HepG2 (cell line): ENCODE results near the gene CDH12. TPM values are rescaled to one million over a fixed set of nuclear protein-coding genes. Genes with fewer than 3 reads are reported as not detected.

Source experiments
- ATAC-seq: fragments of 200-7000 bp; cut with Tn5 transposase; 3 replicates; pipeline ENCODE4 v1.9.1; 2020; ENCODE audit warnings: mild to moderate bottlenecking, moderate library complexity
- BruUV-seq: library from RNA; stranded (reverse); fragments of 400-500 nt; replicated peaks from 2 replicates; lab custom pipeline; 2021; lab: Mats Ljungman, UMichigan
- CTCF ChIA-PET: fragments of 300-600 bp; formaldehyde crosslinking; extraction: SDS; loops from one replicate; lab custom pipeline; 2021; ENCODE audit warnings: low total read pairs, inconsistent platforms, low intra/inter-chr PET ratio; lab: Yijun Ruan, JAX
- POLR2A ChIA-PET: fragments of 350-600 bp; sonication (Branson Sonifier 250); formaldehyde crosslinking; loops from one replicate; lab custom pipeline; 2020; ENCODE audit warnings: antibody characterized with exemption, inconsistent platforms; lab: Yijun Ruan, JAX
- DNase-seq: peaks from one replicate; pipeline ENCODE4 v3.0.0-alpha.2; 2015; ENCODE audit warnings: low spot score
- FAIRE-seq: peaks from 3 replicates; lab custom pipeline; 2011; peaks lifted over from hg19 to GRCh38; lab: Jason Lieb, UNC
- H2AFZ ChIP-seq: one replicate; pipeline ENCODE4 v1.6.1; 2011; ENCODE audit warnings: low read length, inconsistent platforms
- H3K27ac ChIP-seq: fragments of 300-600 bp; 3 replicates; pipeline ENCODE4 v1.8.0; 2011; ENCODE audit warnings: mixed run types, mild to moderate bottlenecking, mixed read lengths, low read length, inconsistent platforms; ENCODE audit not compliant: insufficient read depth; ENCODE audit errors: extremely low read length
- H3K27me3 ChIP-seq, 2 experiments: fragments of 200-600 bp in 1 of 2; 2 replicates in 1 of 2; 3 replicates in 1 of 2; pipeline versions ENCODE4 v1.6.0 to v1.8.0; 2011; ENCODE audit warnings: low read length in 2 of 2, mild to moderate bottlenecking in 2 of 2, moderate library complexity in 2 of 2, inconsistent platforms in 1 of 2; ENCODE audit not compliant: insufficient read depth in 2 of 2, control insufficient read depth in 1 of 2
- H3K36me3 ChIP-seq, 2 experiments: fragments of 200-600 bp in 1 of 2; replicated peaks in 1 of 2; 2 replicates in 1 of 2; 3 replicates in 1 of 2; pipeline versions ENCODE4 v1.5.1 to v1.8.0; 2011; ENCODE audit warnings: low read length in 2 of 2, inconsistent platforms in 1 of 2; ENCODE audit not compliant: insufficient read depth in 2 of 2, control insufficient read depth in 1 of 2
- H3K4me1 ChIP-seq: 2 replicates; pipeline ENCODE4 v1.5.1; 2012; ENCODE audit warnings: low read length, inconsistent platforms; ENCODE audit not compliant: insufficient read depth
- H3K4me2 ChIP-seq: 2 replicates; pipeline ENCODE4 v1.6.0; 2011; ENCODE audit warnings: low read depth, low read length, inconsistent platforms
- H3K4me3 ChIP-seq, 3 experiments: fragments of 200-600 bp in 1 of 3; sonication (generic), shearing (Covaris generic) in 1 of 3; replicated peaks in 1 of 3; 2 replicates each; pipeline ENCODE4 v1.5.1; 2011 to 2016; ENCODE audit warnings: low read length in 3 of 3, inconsistent platforms in 2 of 3, low read depth in 2 of 3, mild to moderate bottlenecking in 2 of 3, control low read depth in 1 of 3, mixed read lengths in 1 of 3; ENCODE audit not compliant: insufficient read depth in 1 of 3
- H3K79me2 ChIP-seq: one replicate; pipeline ENCODE4 v1.6.1; 2011; ENCODE audit warnings: low read length, inconsistent platforms; ENCODE audit not compliant: insufficient read depth
- H3K9ac ChIP-seq: 2 replicates; pipeline ENCODE4 v1.6.0; 2011; ENCODE audit warnings: mild to moderate bottlenecking, low read depth, low read length, inconsistent platforms; ENCODE audit not compliant: insufficient read depth
- H3K9me3 ChIP-seq: 2 replicates; pipeline ENCODE4 v1.5.1; 2012; ENCODE audit warnings: mild to moderate bottlenecking, low read length
- H4K20me1 ChIP-seq: 2 replicates; pipeline ENCODE4 v1.6.0; 2011; ENCODE audit warnings: inconsistent platforms, mild to moderate bottlenecking, low read length, moderate library complexity; ENCODE audit not compliant: insufficient read depth
- CHD2 ChIP-seq: IDR thresholded peaks from 2 replicates; pipeline ENCODE4 v1.6.1; 2011; ENCODE audit warnings: low read depth, low read length, improper control_type of control experiment
- FOXA1 ChIP-seq, 2 experiments: fragments of 450-650 bp in 1 of 2; sonication (generic) in 1 of 2; formaldehyde crosslinking in 1 of 2; IDR thresholded peaks; 2 replicates each; pipeline versions ENCODE4 v1.4.0 to v1.6.1; 2016 to 2020; ENCODE audit warnings: missing genetic modification reagents in 1 of 2
- FOXO1 ChIP-seq: sonication (generic); formaldehyde crosslinking; IDR thresholded peaks from 2 replicates; pipeline ENCODE4 v1.4.0; 2020; ENCODE audit warnings: missing genetic modification reagents
- GATA4 ChIP-seq: sonication (generic); IDR thresholded peaks from 2 replicates; pipeline ENCODE4 v1.6.1; 2016; ENCODE audit warnings: antibody characterized with exemption, low read depth, borderline replicate concordance
- IRF9 ChIP-seq: sonication (generic); formaldehyde crosslinking; IDR thresholded peaks from 2 replicates; pipeline ENCODE4 v1.8.0; 2022; ENCODE audit warnings: missing genetic modification reagents, mild to moderate bottlenecking, borderline replicate concordance
- KLF13 ChIP-seq: sonication (generic); formaldehyde crosslinking; IDR thresholded peaks from 2 replicates; pipeline ENCODE4 v1.4.0; 2020; ENCODE audit warnings: mild to moderate bottlenecking, missing genetic modification reagents
- MED8 ChIP-seq: sonication (generic); formaldehyde crosslinking; IDR thresholded peaks from 2 replicates; pipeline ENCODE4 v1.8.1; 2023; ENCODE audit warnings: mild to moderate bottlenecking, missing genetic modification reagents; ENCODE audit not compliant: insufficient replicate concordance
- MIER3 ChIP-seq: IDR thresholded peaks from 2 replicates; pipeline ENCODE4 v1.6.1; 2016; ENCODE audit warnings: missing compliant biosample characterization, borderline replicate concordance
- NFYB ChIP-seq: sonication (generic); formaldehyde crosslinking; IDR thresholded peaks from 2 replicates; pipeline ENCODE4 v1.4.0; 2020; ENCODE audit warnings: missing genetic modification reagents
- PAWR ChIP-seq: sonication (generic); formaldehyde crosslinking; IDR thresholded peaks from 2 replicates; pipeline ENCODE4 v1.4.0; 2020; ENCODE audit warnings: missing genetic modification reagents, mild to moderate bottlenecking, borderline replicate concordance
- RARG ChIP-seq: sonication (generic); formaldehyde crosslinking; IDR thresholded peaks from 2 replicates; pipeline ENCODE4 v1.4.0; 2020; ENCODE audit warnings: low read depth, mild to moderate bottlenecking, missing genetic modification reagents
- SP5 ChIP-seq: IDR thresholded peaks from 2 replicates; pipeline ENCODE4 v1.6.1; 2016; ENCODE audit warnings: low read depth, borderline replicate concordance
- TOPORS ChIP-seq: sonication (generic); formaldehyde crosslinking; IDR thresholded peaks from 2 replicates; pipeline ENCODE4 v1.8.0; 2023; ENCODE audit warnings: mild to moderate bottlenecking, missing genetic modification reagents
- ZBTB8A ChIP-seq: sonication (generic); formaldehyde crosslinking; IDR thresholded peaks from 2 replicates; pipeline ENCODE4 v1.4.0; 2020; ENCODE audit warnings: mild to moderate bottlenecking, low read depth, missing genetic modification reagents, borderline replicate concordance
- ZNF367 ChIP-seq: sonication (generic); formaldehyde crosslinking; IDR thresholded peaks from 2 replicates; pipeline ENCODE4 v1.4.0; 2020; ENCODE audit warnings: missing genetic modification reagents, borderline replicate concordance
- ZNF720 ChIP-seq: sonication (generic); formaldehyde crosslinking; IDR thresholded peaks from 2 replicates; pipeline ENCODE4 v1.4.0; 2020; ENCODE audit warnings: missing genetic modification reagents
- WGBS: methylation state at CpG from one replicate; pipeline ENCODE4 v1.1.6; 2017; ENCODE audit warnings: low lambda C conversion rate; 5-methylcytosine and 5-hydroxymethylcytosine counted together
- in situ Hi-C: cut with HindIII; loops from 2 replicates; pipeline ENCODE4 v1.10.0; 2017; ENCODE audit warnings: low pct_unique_long_range_greater_than_20kb; ENCODE audit not compliant: extremely low pct_ligation_motif_present
- intact Hi-C: fragments of 100-400 bp; cut with micrococcal nuclease; formaldehyde crosslinking; loops from one replicate; pipeline ENCODE4 v1.10.0; 2022; ENCODE audit not compliant: unreplicated experiment
- polyA plus RNA-seq, 8 experiments: library from polyadenylated mRNA; depleted of rRNA in 3 of 8; stranded (reverse) in 7 of 8; unstranded in 1 of 8; fragments of >200 nt; fragmentation: Illumina TruSeq in 4 of 8; extraction: Trizol in 4 of 8; gene quantifications; 2 replicates each; pipeline versions ENCODE4 v1.2.1 to v1.2.3, GENCODE V29; 2011 to 2016; ENCODE audit warnings: low read depth in 4 of 8, missing spikeins in 1 of 8, mixed read lengths in 1 of 8; ENCODE audit not compliant: insufficient read depth in 1 of 8
- total RNA-seq, 5 experiments: library from RNA; depleted of rRNA; stranded (reverse); fragments of >200 nt; fragmentation: Illumina TruSeq; extraction: Trizol; gene quantifications; 2 replicates each; pipeline ENCODE4 v1.2.3, GENCODE V29; 2016; ENCODE audit warnings: low read depth in 1 of 5

The CDH12 gene
- total and polyA plus RNA-seq, 2 of the 13 experiments (the other 11 are each of a cell fraction or from before 2014, with no cell fraction given), result not detected

DNA sequence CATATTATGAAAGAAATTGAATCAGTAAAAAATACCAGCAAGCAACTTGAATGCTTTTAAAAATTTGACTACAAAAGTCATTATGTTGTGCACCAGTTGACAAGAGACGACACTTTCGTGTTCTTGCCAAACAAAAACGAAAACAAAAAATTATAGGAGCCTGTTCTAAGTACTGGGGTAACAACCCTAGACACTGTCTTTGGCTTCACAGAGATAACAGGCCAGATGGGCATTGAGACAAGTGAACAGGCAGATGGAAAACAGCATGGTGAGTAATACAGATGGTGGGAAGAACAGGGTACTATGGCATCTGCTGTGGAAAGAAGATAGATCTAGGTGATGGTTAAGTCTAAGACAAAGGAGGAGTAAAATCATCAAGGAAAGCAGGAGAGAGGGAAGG is 99.0 kb downstream of the CDH12 start:
- in situ Hi-C loops, result no loop called here

GRCh38 chr5:22751536-22751935 is 101.6 kb downstream of the CDH12 start:
- H3K4me1 ChIP-seq, result no peaks in the 10 kb centered on the region
- TF ChIP-seq NFYB (no peak), FOXA1 (IDR thresholded peaks at IDR 0.05) (no peak), FOXA1 (CRISPR knock-in tag; IDR thresholded peaks at IDR 0.05) (no peak), ZNF367 (CRISPR knock-in tag) (no peak), CHD2 (no peak), SP5 (CRISPR knock-in tag) (no peak), KLF13 (CRISPR knock-in tag) (no peak), TOPORS (no peak), MIER3 (CRISPR knock-in tag) (no peak), IRF9 (CRISPR knock-in tag) (no peak), PAWR (CRISPR knock-in tag) (no peak), GATA4 (no peak), MED8 (CRISPR knock-in tag) (no peak)
- H3K4me3 ChIP-seq, result no peak overlapping the region
- no peaks in the 10 kb centered on the region for H3K79me2 ChIP-seq
- H3K27me3 ChIP-seq, result no peaks in the 10 kb centered on the region
- H3K4me2 ChIP-seq, result no peak overlapping the region
- H3K9ac ChIP-seq, result no peak overlapping the region
- no peaks in the 10 kb centered on the region for H4K20me1 ChIP-seq
- no peak for ATAC-seq
- no peaks in the 10 kb centered on the region for H3K36me3 ChIP-seq
- H3K9me3 ChIP-seq, result no peaks in the 10 kb centered on the region
- intact Hi-C loops (no loop called here), in situ Hi-C loops (no loop called here)
- BruUV-seq, result no TSS peak
- no peak overlapping the region for H2AFZ ChIP-seq
- no peak for DNase-seq
- H3K27ac ChIP-seq, result no peak overlapping the region
- 23% methylated on average over 4 of the region's 4 CpGs for WGBS
- POLR2A ChIA-PET, result no interaction called here
- no peak for FAIRE-seq
- CTCF ChIA-PET, result no interaction called here

More for the DNA sequence above, 99.0 kb downstream of the CDH12 start:
- H3K27me3 ChIP-seq, result no peaks in the 10 kb centered on the region
- no peak overlapping the region for H3K4me3 ChIP-seq
- H2AFZ ChIP-seq, result no peak overlapping the region
- FAIRE-seq (no peak), ATAC-seq (no peak), DNase-seq (no peak)
- ChIA-PET CTCF (no interaction called here), POLR2A (no interaction called here)
- H3K4me2 ChIP-seq, result no peak overlapping the region
- H3K9me3 ChIP-seq, result no peaks in the 10 kb centered on the region
- H3K36me3 ChIP-seq, result no peaks in the 10 kb centered on the region
- H4K20me1 ChIP-seq, result no peaks in the 10 kb centered on the region
- H3K27ac ChIP-seq, result no peak overlapping the region
- no TSS peak for BruUV-seq
- no peak for TF ChIP-seq RARG (CRISPR knock-in tag)
- TF ChIP-seq ZBTB8A, result no peak
- TF ChIP-seq ZNF720 (CRISPR knock-in tag), result no peak
- TF ChIP-seq FOXO1 (CRISPR knock-in tag), result no peak
- intact Hi-C loops, result no loop called here
- H3K79me2 ChIP-seq, result no peaks in the 10 kb centered on the region
- no peaks in the 10 kb centered on the region for H3K4me1 ChIP-seq
- H3K9ac ChIP-seq, result no peak overlapping the region
- 0% methylated on average over 3 of the region's 3 CpGs for WGBS
